Measurements from ENCODE around the gene CEP95. TPM values are rescaled to one million over a fixed set of nuclear protein-coding genes. Genes with fewer than 3 reads are reported as not detected.
"Not testable (repeated sequence)": the region's sequence is repeated elsewhere in the genome, so short reads cannot be mapped to it uniquely, and the experiment has no call there.

Gene CEP95
- polyA plus RNA-seq (2012; ENCODE audit: insufficient read depth, insufficient read length): 53.7 TPM

DNA sequence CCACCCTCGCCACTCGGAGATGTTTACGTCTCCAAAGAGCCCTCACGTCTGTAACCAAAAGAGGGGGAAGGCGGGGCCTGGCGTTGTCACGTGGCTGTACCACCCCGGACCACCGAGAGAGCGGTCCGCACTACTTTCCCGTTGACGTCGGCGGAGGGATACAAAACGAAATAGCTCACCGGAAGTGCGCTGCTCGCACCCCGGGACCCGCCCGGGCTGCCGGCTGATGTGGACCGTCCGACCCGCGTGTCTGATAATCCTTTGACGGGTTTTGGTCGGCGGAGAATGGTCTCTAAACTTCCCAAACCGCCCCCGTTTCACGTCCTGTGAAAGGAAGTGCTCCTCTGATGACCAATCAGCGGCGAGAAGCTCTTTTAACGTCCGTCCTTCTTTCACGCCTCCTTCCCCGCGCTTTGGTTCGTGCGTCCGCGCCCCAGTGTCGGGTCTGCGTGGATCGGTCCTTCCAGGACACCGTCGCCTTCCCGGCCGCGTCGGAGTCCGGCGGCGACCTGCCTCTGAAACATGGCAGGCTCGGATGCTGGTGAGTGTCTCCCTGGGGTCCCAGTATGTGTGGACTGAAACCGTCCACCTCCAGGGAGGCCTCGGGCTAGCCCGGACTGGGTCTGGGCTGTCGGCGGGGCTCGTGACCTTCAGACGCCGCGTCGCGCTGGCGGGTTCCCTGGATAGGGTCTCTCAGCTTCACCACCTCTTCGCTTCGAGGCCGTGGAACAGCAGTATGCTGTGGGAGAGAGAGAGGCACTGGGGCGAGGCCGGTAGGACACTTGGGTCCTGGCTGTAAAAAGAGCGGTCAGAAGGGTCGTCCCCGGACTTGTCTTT is at the start of gene CEP95:
CEP95 (plus strand) TSS at position 402 of the 837 bp plus-strand sequence; CDS start at position 523, 121 bp downstream.
- peak within 1 kb of the TSS; percentile 80 for H3K4me3 ChIP-seq (ENCODE audit: low read length)

GRCh38 chr17:64457156-64457555 is 49.6 kb upstream of the CEP95 start:
- H3K4me3 ChIP-seq (ENCODE audit: low read length): no peak overlapping the region
- no peak for DNase-seq (ENCODE audit: low read depth, low spot score)

More for the DNA sequence above, at the start of gene CEP95:
- peak; percentile 98 for DNase-seq (ENCODE audit: low read depth, low spot score)

DNA sequence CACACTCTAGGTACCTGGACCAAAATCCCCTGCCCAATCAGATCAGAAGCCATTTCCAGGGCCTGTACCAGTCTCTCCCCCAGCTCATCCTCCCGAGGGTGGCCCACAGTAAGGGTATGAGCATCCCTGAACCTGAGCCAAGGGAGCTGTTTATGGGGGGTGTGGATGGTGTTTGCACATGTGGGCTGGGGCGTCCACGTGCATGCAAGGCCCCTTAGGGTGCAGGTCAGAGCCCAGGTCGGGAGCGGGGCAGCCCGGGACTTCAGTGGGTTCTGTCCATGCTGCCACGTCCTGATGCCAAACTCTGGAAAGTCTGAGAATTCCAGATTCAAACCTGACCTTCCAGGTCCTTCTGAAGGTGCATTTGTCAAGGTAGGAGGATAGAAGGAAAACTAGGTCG is 48.0 kb upstream of the CEP95 start:
- DNase-seq (ENCODE audit: low read depth, low spot score): no peak
- no peak overlapping the region for H3K4me3 ChIP-seq (ENCODE audit: low read length)

GRCh38 chr17:64459284-64459747 is 47.5 kb upstream of the CEP95 start:
- no peak overlapping the region for H3K4me3 ChIP-seq (ENCODE audit: low read length)
- no peak for DNase-seq (ENCODE audit: low read depth, low spot score)

DNA sequence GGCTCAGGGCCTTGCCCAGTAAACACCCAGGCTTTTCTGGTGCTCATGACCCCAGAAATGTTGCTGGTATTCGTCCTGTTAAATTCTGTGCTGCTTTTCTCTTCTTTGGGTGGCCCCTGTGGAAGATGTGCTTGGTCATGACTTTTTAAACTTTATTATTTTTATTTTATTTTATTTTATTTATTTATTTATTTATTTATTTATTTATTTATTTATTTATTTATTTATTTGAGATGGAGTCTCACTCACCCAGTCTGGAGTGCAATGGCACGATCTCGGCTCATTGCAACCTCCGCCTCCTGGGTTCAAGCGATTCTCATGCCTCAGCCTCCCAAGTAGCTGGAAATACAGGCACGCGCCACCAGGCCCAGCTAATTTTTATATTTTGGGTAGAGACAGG is 47.0 kb upstream of the CEP95 start:
- not testable (repeated sequence) for H3K4me3 ChIP-seq (ENCODE audit: low read length); DNase-seq (ENCODE audit: low read depth, low spot score)

DNA sequence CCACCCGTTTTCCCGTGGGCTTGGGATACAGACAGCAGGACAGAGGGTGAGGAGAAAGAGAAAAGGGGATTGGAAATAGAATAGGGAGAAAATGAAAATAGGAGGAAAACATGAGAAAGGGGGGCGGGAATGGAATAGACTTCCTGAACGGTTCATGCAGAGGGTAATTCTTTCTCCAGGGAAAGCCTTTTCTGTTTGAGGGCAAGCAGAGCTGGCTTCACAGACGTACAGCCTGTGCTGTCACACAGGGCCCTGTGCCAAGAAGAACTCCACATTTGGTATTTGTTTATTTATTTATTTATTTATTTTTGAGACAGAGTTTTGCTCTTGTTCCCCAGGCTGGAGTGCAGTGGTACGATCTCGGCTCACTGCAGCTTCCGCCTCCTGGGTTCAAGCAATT is 45.8 kb upstream of the CEP95 start:
- no peak overlapping the region for H3K4me3 ChIP-seq (ENCODE audit: low read length)
- DNase-seq (ENCODE audit: low read depth, low spot score): no peak

- H3K4me3 ChIP-seq (ENCODE audit: low read length): no peak overlapping the region
- no peak for DNase-seq (ENCODE audit: low read depth, low spot score)
Observed at GRCh38 chr17:64461788-64462187, 45.0 kb upstream of the CEP95 start.

GRCh38 chr17:64466019-64466735 is 40.6 kb upstream of the CEP95 start:
- no peak for DNase-seq (ENCODE audit: low read depth, low spot score)
- no peak overlapping the region for H3K4me3 ChIP-seq (ENCODE audit: low read length)

- not testable (repeated sequence) for DNase-seq (ENCODE audit: low read depth, low spot score); H3K4me3 ChIP-seq (ENCODE audit: low read length)
Observed at GRCh38 chr17:64466834-64467233, 39.9 kb upstream of the CEP95 start.

GRCh38 chr17:64470625-64471024 is 36.2 kb upstream of the CEP95 start:
- H3K4me3 ChIP-seq (ENCODE audit: low read length): no peak overlapping the region
- no peak for DNase-seq (ENCODE audit: low read depth, low spot score)

GRCh38 chr17:64471440-64471839 is 35.3 kb upstream of the CEP95 start:
- no peak overlapping the region for H3K4me3 ChIP-seq (ENCODE audit: low read length)
- DNase-seq (ENCODE audit: low read depth, low spot score): no peak

- no peak overlapping the region for H3K4me3 ChIP-seq (ENCODE audit: low read length)
- DNase-seq (ENCODE audit: low read depth, low spot score): no peak
Observed at GRCh38 chr17:64472564-64472963, 34.2 kb upstream of the CEP95 start.

GRCh38 chr17:64477849-64478248 is 28.9 kb upstream of the CEP95 start:
- no peak for DNase-seq (ENCODE audit: low read depth, low spot score)
- no peak overlapping the region for H3K4me3 ChIP-seq (ENCODE audit: low read length)

DNA sequence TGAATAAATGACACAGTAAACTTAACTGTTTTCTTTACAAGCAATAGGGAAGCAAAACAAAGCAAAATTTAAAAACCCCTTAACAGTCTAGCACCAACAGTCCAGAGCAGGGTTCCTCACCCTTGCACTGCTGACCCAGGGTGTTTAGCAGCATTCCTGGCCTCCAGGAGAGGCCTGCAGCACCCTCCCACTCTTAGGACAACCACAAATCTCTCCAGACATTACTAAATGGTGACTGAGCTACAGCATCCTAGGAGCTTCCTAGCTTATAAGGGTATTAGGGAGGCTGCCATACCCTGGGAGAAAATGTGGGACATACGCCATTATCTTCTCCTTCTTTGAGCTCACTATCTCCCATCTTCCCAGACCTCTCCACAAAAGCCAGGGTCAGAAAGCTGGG is 25.8 kb upstream of the CEP95 start:
- no peak for DNase-seq (ENCODE audit: low read depth, low spot score)
- H3K4me3 ChIP-seq (ENCODE audit: low read length): no peak overlapping the region

DNA sequence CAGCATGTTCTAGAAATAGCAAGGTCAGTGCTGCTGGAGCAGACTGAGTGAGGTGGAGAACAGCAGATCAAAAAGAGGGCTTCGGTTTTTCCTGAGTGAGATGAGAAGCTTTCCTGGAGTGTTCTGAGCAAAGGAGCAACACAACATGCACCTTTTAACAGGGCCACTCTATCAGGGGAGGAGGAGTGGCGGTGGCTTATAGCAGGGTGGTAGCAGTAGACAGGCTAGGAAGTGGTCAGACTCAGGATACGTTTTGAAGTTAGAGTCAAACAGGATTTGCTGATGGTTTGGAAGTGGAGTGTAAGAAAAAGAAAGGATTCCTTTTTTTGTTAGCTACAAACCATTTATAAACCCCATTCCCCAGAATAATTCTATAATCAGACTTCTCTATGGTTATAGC is 22.4 kb upstream of the CEP95 start:
- no peak overlapping the region for H3K4me3 ChIP-seq (ENCODE audit: low read length)
- no peak for DNase-seq (ENCODE audit: low read depth, low spot score)

GRCh38 chr17:64488301-64488700 is 18.5 kb upstream of the CEP95 start:
- no peak overlapping the region for H3K4me3 ChIP-seq (ENCODE audit: low read length)
- DNase-seq (ENCODE audit: low read depth, low spot score): no peak

DNA sequence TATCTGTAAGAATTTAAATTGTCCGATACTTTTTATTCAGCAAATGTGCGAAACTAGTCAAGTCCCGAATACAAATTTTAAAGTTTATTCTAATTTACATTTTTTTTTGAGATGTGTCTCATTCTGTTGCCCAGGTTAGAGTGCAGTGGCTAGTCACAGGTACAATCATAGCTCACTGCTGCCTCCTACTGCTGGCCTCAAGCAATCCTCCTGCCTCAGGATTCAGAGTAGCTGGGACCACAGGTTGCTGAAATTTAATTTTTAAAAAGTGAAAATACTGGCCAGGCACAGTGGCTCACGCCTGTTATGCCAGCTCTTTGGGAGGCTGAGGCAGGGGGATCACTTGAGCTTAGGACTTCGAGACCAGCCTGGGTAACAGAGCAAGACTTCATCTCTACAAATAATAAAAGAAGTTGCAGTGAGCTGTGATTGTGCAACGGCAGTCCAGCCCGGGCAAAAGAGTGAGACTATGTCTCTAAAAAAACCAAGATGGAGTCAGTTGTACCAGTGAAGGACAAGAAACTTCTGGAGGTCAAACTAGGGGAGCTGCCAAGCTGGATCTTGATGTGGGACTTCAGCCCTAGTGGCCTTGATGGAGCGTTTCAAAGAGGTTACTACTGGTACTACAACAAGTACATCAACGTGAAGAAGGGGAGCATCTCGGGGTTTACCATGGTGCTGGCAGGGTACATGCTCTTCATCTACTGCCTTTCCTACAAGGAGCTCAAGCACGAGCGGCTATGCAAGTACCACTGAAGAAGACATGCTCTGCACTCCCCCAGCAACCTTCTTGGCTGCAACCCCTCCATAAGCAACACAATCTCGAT is 15.5 kb upstream of the CEP95 start:
- no peak for DNase-seq (ENCODE audit: low read depth, low spot score)
- no peak overlapping the region for H3K4me3 ChIP-seq (ENCODE audit: low read length)

DNA sequence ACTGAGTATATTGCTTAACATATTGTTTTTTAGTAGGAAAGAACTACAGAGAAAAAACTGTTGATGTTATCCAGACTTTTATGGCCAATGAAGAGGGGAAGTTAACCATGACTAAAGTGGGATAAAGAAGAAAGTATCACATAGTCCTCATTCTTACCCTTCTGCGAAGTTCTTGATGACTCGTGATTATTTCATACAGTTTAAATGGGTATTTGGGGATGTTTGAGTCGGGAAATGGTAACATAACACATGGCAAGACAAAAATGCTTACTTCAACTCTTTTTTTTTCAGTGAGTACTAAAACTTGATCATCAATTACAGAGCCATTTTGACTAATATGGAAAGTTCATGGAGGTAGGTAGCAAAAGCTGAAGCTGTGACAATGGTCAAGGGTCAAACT is 14.8 kb upstream of the CEP95 start:
- no peak overlapping the region for H3K4me3 ChIP-seq (ENCODE audit: low read length)
- no peak for DNase-seq (ENCODE audit: low read depth, low spot score)

DNA sequence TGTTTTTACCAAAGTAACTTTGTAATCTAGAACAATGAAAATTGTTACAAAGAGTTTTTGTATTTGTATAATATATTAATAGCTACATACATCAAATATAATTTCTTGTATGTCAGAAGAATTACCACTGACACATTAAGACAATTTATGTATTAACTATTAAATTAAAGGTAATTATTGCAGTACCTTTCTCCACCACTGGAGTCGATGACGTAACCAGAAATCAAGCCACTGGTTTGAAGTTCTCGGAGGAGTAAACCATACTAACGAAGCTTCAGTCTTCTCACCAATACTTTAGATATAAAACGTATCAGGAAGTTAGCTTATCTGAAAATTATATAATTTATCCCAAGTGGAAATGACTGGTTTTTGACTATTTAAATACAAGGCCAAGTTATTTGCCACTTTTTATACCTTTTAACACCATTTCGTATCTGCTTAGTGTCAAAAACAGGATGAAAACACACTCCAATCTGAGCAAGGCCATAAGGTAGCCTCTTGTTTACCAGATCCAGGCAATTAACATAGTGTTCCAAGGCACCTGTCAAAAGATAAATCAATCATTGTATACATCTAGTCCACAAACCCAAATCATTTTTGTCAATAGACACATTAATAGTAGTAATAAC is 14.2 kb upstream of the CEP95 start:
- H3K4me3 ChIP-seq (ENCODE audit: low read length): no peak overlapping the region
- no peak for DNase-seq (ENCODE audit: low read depth, low spot score)

Data from Jurkat, Clone E6-1 (cell line).